SK-N-SH treated with all-trans-retinoic acid at 6 μM for 48 hours (cell line): ENCODE data around the gene BCAR1.

Experiments
- ATAC-seq: fragments of 200-7000 bp; cut with Tn5 transposase; 3 replicates; pipeline ENCODE4 v1.9.1; 2020; ENCODE audit warnings: mild to moderate bottlenecking, moderate library complexity
- CREB5 ChIP-seq: fragments of 250-450 bp; sonication (Bioruptor Pico); IDR thresholded peaks from 2 replicates; pipeline ENCODE4 v1.5.1; 2020; ENCODE audit warnings: low read depth, mild to moderate bottlenecking, moderate library complexity
- ESRRG ChIP-seq: fragments of 250-450 bp; sonication (Bioruptor Pico); IDR thresholded peaks from 2 replicates; pipeline ENCODE4 v1.6.1; 2021; ENCODE audit warnings: mild to moderate bottlenecking
- GLIS3 ChIP-seq: fragments of 250-450 bp; sonication (Bioruptor Pico); IDR thresholded peaks from 2 replicates; pipeline ENCODE4 v1.5.0; 2020; ENCODE audit warnings: mild to moderate bottlenecking, moderate library complexity
- OSR1 ChIP-seq: fragments of 250-450 bp; sonication (Bioruptor Pico); IDR thresholded peaks from 2 replicates; pipeline ENCODE4 v1.8.0; 2022; ENCODE audit warnings: moderate library complexity, mild to moderate bottlenecking, inconsistent platforms
- POU6F1 ChIP-seq: fragments of 250-450 bp; sonication (Bioruptor Pico); IDR thresholded peaks from 2 replicates; pipeline ENCODE4 v1.8.0; 2021; ENCODE audit warnings: low read depth, mild to moderate bottlenecking, moderate library complexity, borderline replicate concordance
- PPARA ChIP-seq: fragments of 250-450 bp; sonication (Bioruptor Pico); IDR thresholded peaks from 2 replicates; pipeline ENCODE4 v1.5.0; 2020; ENCODE audit warnings: mild to moderate bottlenecking, borderline replicate concordance
- RARB ChIP-seq: fragments of 250-450 bp; sonication (Bioruptor Pico); IDR thresholded peaks from 2 replicates; pipeline ENCODE4 v1.8.0; 2021; ENCODE audit warnings: mild to moderate bottlenecking, moderate library complexity
- SNAI2 ChIP-seq: fragments of 250-450 bp; sonication (Bioruptor Pico); IDR thresholded peaks from 2 replicates; pipeline ENCODE4 v1.5.0; 2020; ENCODE audit warnings: mild to moderate bottlenecking, moderate library complexity
- TCF4 ChIP-seq: fragments of 250-450 bp; sonication (Bioruptor Pico); IDR thresholded peaks from 2 replicates; pipeline ENCODE4 v1.8.0; 2021; ENCODE audit warnings: mild to moderate bottlenecking, moderate library complexity, borderline replicate concordance
- TSHZ2 ChIP-seq: fragments of 250-450 bp; sonication (Bioruptor Pico); IDR thresholded peaks from 2 replicates; pipeline ENCODE4 v1.5.0; 2020; ENCODE audit warnings: mild to moderate bottlenecking, moderate library complexity
- ZFP3 ChIP-seq: fragments of 250-450 bp; sonication (Bioruptor Pico); IDR thresholded peaks from 2 replicates; pipeline ENCODE4 v1.5.0; 2020; ENCODE audit warnings: mild to moderate bottlenecking, moderate library complexity
- ZFP30 ChIP-seq: fragments of 450-650 bp; formaldehyde crosslinking; IDR thresholded peaks from 2 replicates; pipeline ENCODE4 v1.5.0; 2022; ENCODE audit warnings: mild to moderate bottlenecking, moderate library complexity
- ZNF565 ChIP-seq: fragments of 450-650 bp; formaldehyde crosslinking; conservative IDR thresholded peaks from 2 replicates; pipeline ENCODE4 v1.5.0; 2020; ENCODE audit warnings: low read depth, mild to moderate bottlenecking, moderate library complexity
- ZNF70 ChIP-seq: fragments of 450-650 bp; formaldehyde crosslinking; IDR thresholded peaks from 2 replicates; pipeline ENCODE4 v1.5.0; 2020; ENCODE audit warnings: mild to moderate bottlenecking, moderate library complexity
- ZNF8 ChIP-seq: fragments of 450-650 bp; formaldehyde crosslinking; IDR thresholded peaks from 2 replicates; pipeline ENCODE4 v1.5.0; 2020; ENCODE audit warnings: mild to moderate bottlenecking, moderate library complexity

The BCAR1 gene

GRCh38 chr16:75239542-75240122 is 11.8 kb downstream of the BCAR1 start:
- no peak for TF ChIP-seq ZFP3 (CRISPR knock-in tag)
- ATAC-seq, result no peak

DNA sequence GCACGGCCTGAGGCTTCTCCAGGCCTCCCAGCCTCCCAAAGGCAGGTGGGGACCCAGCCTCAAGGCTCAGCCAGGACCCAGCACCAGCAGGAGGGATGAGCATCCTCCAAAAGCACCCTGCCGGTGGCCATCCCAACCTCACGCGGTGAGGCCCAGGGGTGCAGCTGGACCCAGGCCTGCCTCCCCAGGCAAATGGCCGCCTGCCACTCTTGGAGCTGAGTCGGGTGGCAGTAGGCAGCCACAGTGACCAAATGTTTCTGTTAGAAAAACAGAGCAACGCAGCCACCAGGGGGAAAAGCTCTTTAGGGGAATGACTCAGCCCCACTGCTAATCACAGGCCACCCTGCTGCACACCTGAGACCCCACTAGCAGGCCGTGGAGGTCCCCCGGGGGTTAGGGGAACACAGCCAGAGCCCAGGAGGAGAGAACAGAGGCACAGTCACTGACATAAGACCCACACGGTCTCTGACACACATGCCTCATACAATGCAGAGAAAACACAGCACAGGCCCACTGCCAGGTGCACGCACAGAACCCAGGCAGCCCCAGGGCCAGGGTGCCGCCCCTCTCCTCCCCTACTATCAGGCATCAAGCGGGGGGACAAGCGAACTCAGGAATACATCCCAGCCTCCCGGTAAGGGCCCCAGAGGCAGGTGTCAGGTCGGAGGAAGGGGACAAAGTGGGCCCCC is 12.4 kb downstream of the BCAR1 start:
- TF ChIP-seq ZFP3 (CRISPR knock-in tag) (peak; percentile 71; the same call in 1 of the 2 replicates), ZNF565 (CRISPR knock-in tag) (no peak)
- TF ChIP-seq, all 23 proteins: peak for 1
- peak; percentile 39 for ATAC-seq

DNA sequence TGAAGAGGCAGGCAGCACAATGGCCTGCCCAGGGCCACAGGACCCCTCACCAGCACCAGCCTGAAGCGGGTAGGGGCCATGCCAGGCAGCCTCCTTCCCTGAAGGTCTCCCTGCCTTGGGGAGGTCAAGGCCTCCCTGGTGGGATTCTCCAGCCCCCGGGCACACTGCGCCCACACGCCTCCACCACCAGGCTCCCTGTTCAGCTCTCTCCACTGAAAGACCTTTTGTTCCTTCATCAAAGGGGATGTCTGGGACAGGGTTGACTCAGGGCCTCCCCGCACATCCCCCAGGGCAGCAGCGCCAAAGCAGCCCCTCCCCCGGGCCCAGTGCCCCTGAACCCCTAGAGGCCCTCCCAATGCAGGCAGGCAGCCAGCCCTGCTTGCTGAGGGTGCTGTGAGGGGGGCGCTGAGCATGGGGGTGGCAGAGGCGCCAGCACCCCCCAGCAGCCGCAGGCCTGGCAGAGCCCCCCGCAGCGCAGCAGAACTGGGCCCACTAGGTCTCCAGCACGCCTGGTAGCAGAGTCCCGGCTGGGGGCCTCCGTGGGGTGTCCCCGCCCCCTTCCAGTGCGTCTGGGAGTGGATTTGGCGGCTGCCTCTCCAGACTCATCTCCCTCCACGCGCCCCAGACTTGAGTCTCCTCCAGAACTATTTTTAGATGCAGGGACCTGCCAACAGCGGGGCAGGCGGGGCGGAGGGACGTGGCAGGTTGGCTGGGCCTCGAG is 13.1 kb downstream of the BCAR1 start:
- ATAC-seq, result peak; percentile 72
- TF ChIP-seq SNAI2, result no peak

DNA sequence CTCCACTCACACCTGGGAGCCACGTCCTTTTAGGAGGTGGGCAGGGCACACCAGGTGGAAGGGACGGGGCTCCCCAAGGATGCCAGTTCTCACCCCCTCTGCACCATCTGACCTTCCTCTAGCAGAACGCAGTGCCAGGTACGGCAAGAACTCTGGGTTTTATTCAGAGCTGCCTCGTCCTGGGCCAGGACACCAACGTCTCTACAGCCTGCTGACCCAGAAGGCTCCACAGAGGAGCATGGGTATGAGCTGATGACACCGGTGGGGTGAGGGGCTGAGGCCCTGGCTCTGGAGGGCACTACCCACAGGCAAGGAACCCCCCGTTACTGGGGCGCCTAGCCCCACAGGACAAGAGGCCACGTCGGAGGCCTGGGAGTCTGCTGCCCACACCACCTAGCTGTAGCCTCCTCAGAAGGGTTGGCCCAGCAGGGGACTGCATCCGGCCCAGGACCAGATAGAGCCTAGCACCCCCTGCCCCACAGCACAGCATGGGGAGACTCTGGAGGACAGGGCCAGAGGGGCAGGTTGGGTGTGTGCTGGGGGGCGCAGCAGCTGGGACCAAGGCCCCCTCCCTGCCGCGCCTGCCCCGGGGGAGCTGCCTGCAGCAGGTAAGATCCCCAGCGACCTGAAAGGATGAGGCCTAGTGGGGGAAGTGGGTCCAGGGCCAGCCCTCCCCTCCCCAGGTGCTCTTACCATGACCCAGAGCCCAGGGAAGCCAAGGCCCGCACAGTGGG is 13.9 kb downstream of the BCAR1 start:
- no peak for ATAC-seq
- TF ChIP-seq ZNF70 (CRISPR knock-in tag), result no peak

- no peak for TF ChIP-seq ESRRG
- no peak for TF ChIP-seq GLIS3 (CRISPR knock-in tag)
- TF ChIP-seq ZNF70 (CRISPR knock-in tag), result no peak
- TF ChIP-seq TCF4 (CRISPR knock-in tag), result no peak
- TF ChIP-seq ZNF8 (CRISPR knock-in tag), result no peak
- no peak for TF ChIP-seq CREB5
- no peak for TF ChIP-seq PPARA (CRISPR knock-in tag)
- TF ChIP-seq TSHZ2, result no peak
- TF ChIP-seq SNAI2, result no peak
- no peak for TF ChIP-seq ZFP30 (CRISPR knock-in tag)
- no peak for ATAC-seq
Observed at GRCh38 chr16:75236736-75237397, 14.6 kb downstream of the BCAR1 start.

DNA sequence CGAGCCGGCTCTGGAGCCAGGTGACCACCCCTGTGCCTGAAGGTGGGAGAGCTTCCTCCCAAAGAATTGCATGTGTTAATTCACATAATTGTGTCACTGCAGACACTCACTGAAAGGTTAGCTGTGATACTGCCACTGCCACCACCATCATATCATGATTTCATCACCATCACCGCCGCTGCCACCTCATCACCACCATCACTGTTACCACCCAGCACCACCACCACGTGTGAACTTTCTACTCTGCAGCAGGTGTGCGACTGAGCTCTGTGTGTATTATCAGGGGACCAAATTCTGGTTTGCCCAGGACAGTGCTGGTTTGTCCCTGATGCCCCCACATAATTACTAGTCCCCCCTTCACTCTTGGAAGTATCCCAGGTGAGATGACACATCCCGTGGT is 15.2 kb downstream of the BCAR1 start:
- no peak for ATAC-seq
- no peak for TF ChIP-seq OSR1 (CRISPR knock-in tag)
- no peak for TF ChIP-seq PPARA (CRISPR knock-in tag)
- no peak for TF ChIP-seq POU6F1 (CRISPR knock-in tag)
- TF ChIP-seq SNAI2, result no peak
- no peak for TF ChIP-seq TSHZ2
- no peak for TF ChIP-seq RARB (CRISPR knock-in tag)
- TF ChIP-seq, all 23 proteins: peak for 0
